Left ventricle myocardium inferior (tissue), 1 donor: Measurements from ENCODE around the gene ALOX5. TPM values are rescaled to one million over a fixed set of nuclear protein-coding genes. Genes with fewer than 3 reads are reported as not detected.

Source experiments
- DNase-seq: peaks from one replicate; pipeline ENCODE4 v3.0.0-alpha.2; 2020
- H3K27ac ChIP-seq: fragments of 200-600 bp; replicated peaks from 2 replicates; pipeline ENCODE4 v1.8.0; 2021
- H3K27me3 ChIP-seq: fragments of 200-600 bp; 2 replicates; pipeline ENCODE4 v1.8.0; 2021; ENCODE audit warnings: low read depth
- H3K36me3 ChIP-seq: fragments of 200-600 bp; 2 replicates; pipeline ENCODE4 v1.8.0; 2021
- H3K4me1 ChIP-seq: fragments of 200-600 bp; 2 replicates; pipeline ENCODE4 v1.8.0; 2021
- H3K4me3 ChIP-seq: fragments of 200-600 bp; 2 replicates; pipeline ENCODE4 v1.8.0; 2021; ENCODE audit warnings: mild to moderate bottlenecking, moderate library complexity
- H3K9me3 ChIP-seq: fragments of 200-600 bp; replicated peaks from 2 replicates; pipeline ENCODE4 v1.8.0; 2021
- CTCF ChIP-seq: fragments of 200-600 bp; IDR thresholded peaks from 2 replicates; pipeline ENCODE4 v1.8.0; 2021; ENCODE audit warnings: antibody characterized with exemption, mild to moderate bottlenecking, borderline replicate concordance
- intact Hi-C: fragments of 100-400 bp; cut with micrococcal nuclease; formaldehyde crosslinking; loops from one replicate; pipeline ENCODE4 v1.11.0; 2022
- total RNA-seq: library from RNA; stranded (reverse); fragmentation: NEBNext Ultra II Directional; extraction: Animal tissue kit (Norgen Biotek cat#: 25700); gene quantifications from one replicate; pipeline ENCODE4 v1.2.1, GENCODE V29; 2021
- donor health status: DM: no; HTN: yes; CAD: no; lungs with severe emphysema.

Gene ALOX5
- total RNA-seq, 1 donor from 2014 or later, result 3.2 TPM

GRCh38 chr10:45483002-45483401 lies 109.0 kb downstream of the ALOX5 start:
- no peak for TF ChIP-seq CTCF
- no peak overlapping the region for H3K27ac ChIP-seq
- H3K27me3 ChIP-seq, result no peaks in the 10 kb centered on the region
- H3K4me1 ChIP-seq, result no peaks in the 10 kb centered on the region
- peaks cover 26% of the 10 kb centered on the region for H3K9me3 ChIP-seq
- DNase-seq, result no peak
- intact Hi-C loops, result no loop called here
- H3K36me3 ChIP-seq, result peaks cover 26% of the 10 kb centered on the region
- no peak overlapping the region for H3K4me3 ChIP-seq

DNA sequence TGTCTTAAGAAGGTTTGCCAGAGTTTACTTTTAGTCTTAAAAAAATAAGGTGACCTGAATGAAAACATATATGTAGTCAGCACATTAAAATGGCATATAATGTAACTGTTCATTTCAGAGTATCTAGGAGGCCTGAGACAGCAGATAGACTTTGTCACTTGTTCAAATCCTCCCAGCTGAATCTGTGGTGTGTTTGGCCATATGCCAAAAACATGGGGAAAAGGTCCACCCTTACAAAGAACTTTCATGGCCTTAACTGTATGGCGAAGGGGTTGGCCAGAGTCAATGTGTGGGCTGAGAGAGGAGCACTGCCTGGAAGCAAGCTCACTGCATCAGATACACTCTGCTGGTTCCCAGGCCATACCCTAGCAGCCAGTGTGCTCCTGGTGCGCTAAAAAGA lies 113.7 kb downstream of the ALOX5 start:
- H3K9me3 ChIP-seq, result peaks cover 11% of the 10 kb centered on the region
- no peaks in the 10 kb centered on the region for H3K4me1 ChIP-seq
- H3K27me3 ChIP-seq, result no peaks in the 10 kb centered on the region
- intact Hi-C loops, result no loop called here
- no peak overlapping the region for H3K27ac ChIP-seq
- DNase-seq, result no peak
- no peak overlapping the region for H3K4me3 ChIP-seq
- peaks cover 30% of the 10 kb centered on the region for H3K36me3 ChIP-seq
- no peak for TF ChIP-seq CTCF

- TF ChIP-seq CTCF, result no peak
- Histone ChIP-seq H3K9me3 (peaks cover 11% of the 10 kb centered on the region), H3K4me3 (no peak overlapping the region), H3K27me3 (no peaks in the 10 kb centered on the region), H3K27ac (no peak overlapping the region), H3K36me3 (peaks cover 30% of the 10 kb centered on the region), H3K4me1 (no peaks in the 10 kb centered on the region)
- intact Hi-C loops, result no loop called here
- DNase-seq, result no peak
These were observed 114.3 kb downstream of the ALOX5 start for GRCh38 chr10:45488365-45488764.

DNA sequence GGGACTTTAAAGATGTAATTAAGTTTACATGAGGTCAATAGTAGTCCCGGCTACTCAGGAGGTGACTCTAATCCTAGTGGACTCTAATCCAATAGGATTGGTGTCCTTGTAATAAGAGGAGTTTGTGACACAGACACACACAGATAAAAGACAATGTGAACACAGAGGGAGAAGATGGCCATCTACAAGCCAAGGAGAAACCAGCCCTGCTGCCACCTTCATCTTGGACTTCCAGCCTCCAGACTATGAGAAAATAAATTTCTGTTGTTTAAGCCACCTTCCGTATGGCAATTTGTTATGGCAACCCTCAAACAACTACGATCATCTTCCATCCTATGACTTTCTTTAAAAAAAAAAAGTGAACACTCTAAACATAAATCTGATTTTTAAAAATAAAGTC lies 116.3 kb downstream of the ALOX5 start:
- TF ChIP-seq CTCF, result no peak
- H3K27ac ChIP-seq, result no peak overlapping the region
- peaks cover 24% of the 10 kb centered on the region for H3K36me3 ChIP-seq
- no peaks in the 10 kb centered on the region for H3K27me3 ChIP-seq
- DNase-seq, result no peak
- H3K9me3 ChIP-seq, result peaks cover 15% of the 10 kb centered on the region
- intact Hi-C loops, result no loop called here
- H3K4me3 ChIP-seq, result no peak overlapping the region
- H3K4me1 ChIP-seq, result no peaks in the 10 kb centered on the region

DNA sequence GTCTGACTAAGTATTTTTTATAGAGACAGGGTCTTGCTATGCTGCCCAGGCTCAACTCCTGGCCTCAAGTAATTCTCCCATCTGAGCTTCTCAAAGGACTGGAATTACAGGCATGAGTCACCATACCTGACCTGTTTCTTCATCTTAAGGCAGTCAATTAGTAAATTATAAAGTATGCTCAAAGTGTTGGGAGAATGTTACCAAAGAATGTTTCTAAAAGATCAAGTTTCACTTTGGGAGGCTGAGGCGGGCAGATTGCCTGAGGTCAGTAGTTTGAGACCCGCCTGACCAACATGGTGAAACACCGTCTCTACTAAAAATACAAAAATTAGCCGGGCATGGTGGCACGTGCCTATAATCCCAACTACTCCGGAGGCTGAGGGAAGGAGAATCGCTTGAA lies 117.0 kb downstream of the ALOX5 start:
- peaks cover 24% of the 10 kb centered on the region for H3K36me3 ChIP-seq
- no peak for TF ChIP-seq CTCF
- no peak overlapping the region for H3K4me3 ChIP-seq
- peaks cover 22% of the 10 kb centered on the region for H3K9me3 ChIP-seq
- DNase-seq, result no peak
- no peaks in the 10 kb centered on the region for H3K27me3 ChIP-seq
- no peak overlapping the region for H3K27ac ChIP-seq
- H3K4me1 ChIP-seq, result no peaks in the 10 kb centered on the region
- intact Hi-C loops, result no loop called here

Other genes starting within 250 kb of the ALOX5 start
- not detected for gene OR13A1, start 58.6 kb upstream of the ALOX5 start, total RNA-seq